A673 (cell line): ENCODE results near the gene NDUFV2.

Experiments used
- CTCF ChIP-seq: fragments of 300-800, 200-600 bp; sonication (generic); conservative IDR thresholded peaks from 2 replicates; pipeline ENCODE4 v1.5.1; 2017; ENCODE audit warnings: low read depth, mild to moderate bottlenecking, antibody characterized with exemption, low read length, moderate library complexity, mixed read lengths
- EZH2 ChIP-seq: fragments of 200-600 bp; sonication (generic); IDR thresholded peaks from 2 replicates; pipeline ENCODE4 v1.6.1; 2017; ENCODE audit warnings: borderline replicate concordance, low read depth, mild to moderate bottlenecking, mixed read lengths, antibody characterized with exemption, low read length; ENCODE audit not compliant: poor library complexity, severe bottlenecking

DNA sequence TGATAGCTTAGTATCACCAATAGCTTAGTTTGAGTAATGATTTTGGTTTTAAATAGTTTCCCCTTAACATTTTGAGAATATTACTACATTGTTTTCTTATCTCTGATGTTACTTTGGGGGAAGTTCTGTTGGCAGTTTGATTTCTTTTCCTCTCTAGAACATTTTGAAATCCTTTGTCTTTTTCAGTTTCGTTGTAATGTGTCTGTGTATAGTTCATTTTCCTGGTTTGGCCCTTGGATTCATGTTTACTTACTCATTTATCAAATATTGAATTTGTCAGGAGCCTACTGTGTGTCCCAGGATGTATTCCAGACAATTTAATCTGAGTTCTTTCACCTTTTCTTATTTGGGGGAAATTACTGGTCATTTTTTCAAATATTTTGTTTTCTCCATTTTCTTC is 50.8 kb downstream of the NDUFV2 start:
- no peak for TF ChIP-seq EZH2
- TF ChIP-seq CTCF: no peak
